Measurements from ENCODE around the gene ORM2.

GRCh38 chr9:114330636-114331035, 967 bp downstream of the ORM2 start:
- TF ChIP-seq, protein P1, sequence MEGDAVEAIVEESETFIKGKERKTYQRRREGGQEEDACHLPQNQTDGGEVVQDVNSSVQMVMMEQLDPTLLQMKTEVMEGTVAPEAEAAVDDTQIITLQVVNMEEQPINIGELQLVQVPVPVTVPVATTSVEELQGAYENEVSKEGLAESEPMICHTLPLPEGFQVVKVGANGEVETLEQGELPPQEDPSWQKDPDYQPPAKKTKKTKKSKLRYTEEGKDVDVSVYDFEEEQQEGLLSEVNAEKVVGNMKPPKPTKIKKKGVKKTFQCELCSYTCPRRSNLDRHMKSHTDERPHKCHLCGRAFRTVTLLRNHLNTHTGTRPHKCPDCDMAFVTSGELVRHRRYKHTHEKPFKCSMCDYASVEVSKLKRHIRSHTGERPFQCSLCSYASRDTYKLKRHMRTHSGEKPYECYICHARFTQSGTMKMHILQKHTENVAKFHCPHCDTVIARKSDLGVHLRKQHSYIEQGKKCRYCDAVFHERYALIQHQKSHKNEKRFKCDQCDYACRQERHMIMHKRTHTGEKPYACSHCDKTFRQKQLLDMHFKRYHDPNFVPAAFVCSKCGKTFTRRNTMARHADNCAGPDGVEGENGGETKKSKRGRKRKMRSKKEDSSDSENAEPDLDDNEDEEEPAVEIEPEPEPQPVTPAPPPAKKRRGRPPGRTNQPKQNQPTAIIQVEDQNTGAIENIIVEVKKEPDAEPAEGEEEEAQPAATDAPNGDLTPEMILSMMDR (IDR thresholded peaks at IDR 0.05; ENCODE audit: insufficient read depth, low read depth, low read length) = no peak
- TF ChIP-seq EZH2 (IDR thresholded peaks at IDR 0.05; ENCODE audit: insufficient read depth, low read length) = no peak

Measured in astrocyte (in vitro differentiated cells and primary cell).